ENCODE results near the gene PRICKLE1.

The PRICKLE1 gene

DNA sequence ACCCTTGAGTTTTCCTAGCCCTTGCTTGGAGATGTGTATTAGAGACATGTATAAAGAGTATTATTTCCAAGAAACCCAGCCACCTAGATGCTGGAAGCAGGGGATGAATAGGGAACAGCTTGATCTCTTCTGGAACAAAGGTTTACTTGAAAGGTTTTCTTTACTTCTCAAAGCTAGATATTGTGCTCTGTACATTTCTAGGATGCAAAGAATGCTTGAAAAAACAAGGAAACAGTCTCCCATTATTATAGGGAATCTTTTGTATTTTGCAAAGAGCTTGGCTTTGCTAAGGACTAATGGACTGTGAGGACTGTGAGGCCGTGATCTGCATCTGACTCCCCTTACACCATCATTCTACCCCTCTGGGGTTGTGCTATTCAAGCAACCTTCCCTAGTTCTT is 77.9 kb downstream of the PRICKLE1 start:
- DNase-seq (ENCODE audit: low read depth), result no peak
- TF ChIP-seq, protein P1, sequence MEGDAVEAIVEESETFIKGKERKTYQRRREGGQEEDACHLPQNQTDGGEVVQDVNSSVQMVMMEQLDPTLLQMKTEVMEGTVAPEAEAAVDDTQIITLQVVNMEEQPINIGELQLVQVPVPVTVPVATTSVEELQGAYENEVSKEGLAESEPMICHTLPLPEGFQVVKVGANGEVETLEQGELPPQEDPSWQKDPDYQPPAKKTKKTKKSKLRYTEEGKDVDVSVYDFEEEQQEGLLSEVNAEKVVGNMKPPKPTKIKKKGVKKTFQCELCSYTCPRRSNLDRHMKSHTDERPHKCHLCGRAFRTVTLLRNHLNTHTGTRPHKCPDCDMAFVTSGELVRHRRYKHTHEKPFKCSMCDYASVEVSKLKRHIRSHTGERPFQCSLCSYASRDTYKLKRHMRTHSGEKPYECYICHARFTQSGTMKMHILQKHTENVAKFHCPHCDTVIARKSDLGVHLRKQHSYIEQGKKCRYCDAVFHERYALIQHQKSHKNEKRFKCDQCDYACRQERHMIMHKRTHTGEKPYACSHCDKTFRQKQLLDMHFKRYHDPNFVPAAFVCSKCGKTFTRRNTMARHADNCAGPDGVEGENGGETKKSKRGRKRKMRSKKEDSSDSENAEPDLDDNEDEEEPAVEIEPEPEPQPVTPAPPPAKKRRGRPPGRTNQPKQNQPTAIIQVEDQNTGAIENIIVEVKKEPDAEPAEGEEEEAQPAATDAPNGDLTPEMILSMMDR (conservative IDR thresholded peaks at IDR 0.05; ENCODE audit: low read length), result no peak
- H3K4me3 ChIP-seq (ENCODE audit: low read length), result no peak overlapping the region

DNA sequence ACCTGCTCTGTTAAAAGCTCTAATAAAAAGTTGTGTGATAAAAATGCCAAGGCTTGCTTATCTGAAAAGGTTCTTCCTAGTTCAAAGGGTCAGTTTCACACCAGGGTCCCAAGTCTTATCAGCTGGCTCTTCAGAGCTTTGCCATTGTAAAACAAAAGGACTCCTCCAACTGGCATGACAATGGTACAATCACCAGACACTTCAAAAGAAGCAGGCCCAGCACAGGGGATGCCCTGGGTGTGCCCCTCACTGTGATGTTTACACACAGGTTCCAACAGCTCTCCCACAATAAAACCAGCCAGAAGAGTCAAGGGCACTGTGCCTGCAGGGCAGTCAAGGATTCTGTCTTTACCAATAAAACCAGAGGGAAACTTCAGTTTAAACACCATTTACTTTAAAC is 78.7 kb downstream of the PRICKLE1 start:
- H3K4me3 ChIP-seq (ENCODE audit: low read length), result no peak overlapping the region
- DNase-seq (ENCODE audit: low read depth), result no peak
- TF ChIP-seq, protein P1 (conservative IDR thresholded peaks at IDR 0.05; ENCODE audit: low read length), result no peak

DNA sequence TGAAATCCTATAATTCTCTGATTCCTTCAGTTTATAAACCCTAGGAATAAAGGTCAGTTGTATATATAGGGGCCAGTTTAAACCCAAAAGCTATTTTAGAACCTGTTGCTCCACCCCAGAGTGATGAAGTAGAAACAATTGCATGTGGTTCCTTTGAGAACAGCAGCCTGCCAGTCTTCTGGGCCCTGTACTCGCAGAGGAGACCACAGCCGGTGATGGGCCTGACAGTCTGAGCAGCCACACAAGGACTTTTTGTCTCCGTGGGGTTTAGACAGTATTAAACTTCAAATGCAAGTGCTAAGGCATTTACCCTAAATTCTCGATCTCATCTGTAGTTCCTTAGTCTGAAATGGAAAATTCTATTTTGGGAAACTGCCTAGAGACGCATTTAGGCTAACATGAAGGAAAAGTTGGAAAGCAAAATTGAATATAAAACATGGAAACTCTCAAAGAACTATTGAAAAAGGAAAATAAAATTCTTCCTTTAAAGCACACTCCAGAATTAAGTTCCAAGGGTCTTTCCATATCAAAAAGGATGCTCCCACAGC is 80.6 kb downstream of the PRICKLE1 start:
- no peak for DNase-seq (ENCODE audit: low read depth)
- no peak overlapping the region for H3K4me3 ChIP-seq (ENCODE audit: low read length)
- TF ChIP-seq, protein P1 (conservative IDR thresholded peaks at IDR 0.05; ENCODE audit: low read length), result no peak

DNA sequence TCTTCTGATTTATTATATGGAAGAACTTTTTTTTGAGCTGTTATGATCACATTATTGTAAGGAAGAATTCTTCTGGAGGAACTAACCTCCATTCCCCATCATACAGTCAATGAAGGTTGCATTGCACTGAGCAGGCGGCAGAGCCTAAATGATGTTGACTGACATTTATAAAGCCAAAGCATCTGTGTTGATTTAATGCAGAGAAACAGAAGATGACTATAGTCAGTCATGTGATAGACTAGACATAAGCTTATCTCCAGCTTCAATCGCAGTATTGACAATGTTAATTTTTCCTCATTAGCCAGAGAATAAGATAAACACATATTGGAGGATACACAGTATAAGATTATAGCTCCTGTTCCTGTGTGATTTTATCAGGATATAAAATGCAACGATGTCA is 82.0 kb downstream of the PRICKLE1 start:
- no peak for DNase-seq (ENCODE audit: low read depth)
- no peak overlapping the region for H3K4me3 ChIP-seq (ENCODE audit: low read length)
- TF ChIP-seq, protein P1 (conservative IDR thresholded peaks at IDR 0.05; ENCODE audit: low read length), result no peak

DNA sequence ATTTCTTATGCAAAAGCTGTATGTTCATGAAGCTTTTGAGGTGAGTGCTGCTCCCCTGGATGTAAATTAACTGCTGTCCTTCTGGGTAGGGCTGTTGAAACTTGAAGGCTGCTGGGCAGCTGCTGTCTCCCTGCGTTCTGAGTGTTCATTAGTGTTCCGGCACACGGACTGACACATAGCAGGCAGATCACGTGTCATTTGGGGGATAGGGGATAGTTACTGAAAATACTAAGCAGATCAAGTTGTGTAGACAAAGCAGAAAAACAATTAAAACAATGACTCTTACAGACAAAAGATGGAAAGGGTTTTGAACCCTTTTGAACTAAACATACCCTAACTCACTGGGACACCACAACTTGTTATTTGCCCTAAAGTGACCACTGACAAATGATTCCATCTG is 82.5 kb downstream of the PRICKLE1 start:
- no peak for DNase-seq (ENCODE audit: low read depth)
- TF ChIP-seq, protein P1 (conservative IDR thresholded peaks at IDR 0.05; ENCODE audit: low read length), result no peak
- no peak overlapping the region for H3K4me3 ChIP-seq (ENCODE audit: low read length)

DNA sequence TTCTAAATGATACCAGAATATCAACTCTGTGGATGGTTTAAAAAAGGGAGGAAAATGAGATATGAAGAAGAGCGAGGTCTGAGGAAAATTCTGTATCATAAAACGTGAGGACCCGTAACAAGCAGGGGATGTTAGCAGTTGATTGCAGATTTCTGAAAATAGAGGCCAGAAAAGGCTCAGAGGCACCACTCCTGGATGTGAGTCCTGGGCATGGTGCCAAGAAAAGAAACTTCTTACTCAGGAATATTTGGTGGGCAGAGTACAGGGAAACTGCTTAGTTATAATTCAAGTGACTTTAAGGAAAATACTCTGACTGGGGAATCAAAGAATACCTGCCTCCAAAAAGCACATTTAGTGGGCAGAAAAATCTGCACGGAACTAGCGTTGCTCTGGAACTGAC is 85.5 kb downstream of the PRICKLE1 start:
- no peak for DNase-seq (ENCODE audit: low read depth)

DNA sequence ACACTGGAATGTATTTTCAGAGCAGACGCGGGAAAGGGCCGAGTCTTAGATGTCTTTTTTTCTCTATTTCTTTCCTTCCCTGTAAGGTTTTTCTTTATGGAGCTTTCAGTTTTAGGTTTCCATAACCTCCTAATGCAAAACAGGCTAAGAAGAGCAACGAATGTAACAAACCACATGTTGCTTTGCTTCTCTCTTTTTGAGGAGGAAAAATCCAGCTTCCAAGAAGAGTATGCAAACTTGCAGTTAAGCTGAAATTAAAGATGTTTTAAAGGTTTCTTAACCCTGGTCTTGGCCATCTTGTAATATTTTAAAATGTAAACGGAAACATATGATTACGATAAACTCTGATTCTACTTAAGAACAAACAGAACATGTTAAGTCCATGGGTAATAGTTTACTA is 86.9 kb downstream of the PRICKLE1 start:
- TF ChIP-seq, protein P1 (conservative IDR thresholded peaks at IDR 0.05; ENCODE audit: low read length), result no peak
- no peak for DNase-seq (ENCODE audit: low read depth)

More for the DNA sequence above, 85.5 kb downstream of the PRICKLE1 start:
- no peak overlapping the region for H3K4me3 ChIP-seq (ENCODE audit: low read length)
- TF ChIP-seq, protein P1 (conservative IDR thresholded peaks at IDR 0.05; ENCODE audit: low read length), result no peak

More for the DNA sequence above, 86.9 kb downstream of the PRICKLE1 start:
- H3K4me3 ChIP-seq (ENCODE audit: low read length), result no peak overlapping the region
